Activated naive CD8-positive, alpha-beta T cell treated with anti-CD3 and anti-CD28 coated beads, Interleukin-2, amount 50 U/mL, for 24 hours (primary cell): ENCODE data around the gene CAPN15.
A peak's percentile ranks its signal among the peaks of the same experiment; 100 is the strongest.

Experiments
- ATAC-seq: fragments of 150-1000 bp; cut with Tn5 transposase; one replicate; pipeline ENCODE4 v1.10.0; 2021
- DNase-seq: peaks from one replicate; pipeline ENCODE4 v3.0.0; 2021
- H3K27ac Mint-ChIP-seq: one replicate; pipeline ENCODE4 v1.8.0; 2021; ENCODE audit warnings: mild to moderate bottlenecking, mixed read lengths
- H3K27me3 Mint-ChIP-seq: one replicate; pipeline ENCODE4 v1.8.0; 2021; ENCODE audit warnings: mixed read lengths
- H3K36me3 Mint-ChIP-seq: one replicate; pipeline ENCODE4 v1.8.0; 2021; ENCODE audit warnings: low read depth, mixed read lengths
- H3K4me1 Mint-ChIP-seq: one replicate; pipeline ENCODE4 v1.8.0; 2021; ENCODE audit warnings: mixed read lengths
- H3K4me3 Mint-ChIP-seq: one replicate; pipeline ENCODE4 v1.8.0; 2021; ENCODE audit warnings: mild to moderate bottlenecking, moderate library complexity, mixed read lengths
- H3K9me3 Mint-ChIP-seq: one replicate; pipeline ENCODE4 v1.8.0; 2021; ENCODE audit warnings: mixed read lengths

The CAPN15 gene

GRCh38 chr16:565419-566330, 38.2 kb downstream of the CAPN15 start:
- Mint-ChIP-seq H3K9me3 (no peaks in the 10 kb centered on the region), H3K4me3 (no peak overlapping the region), H3K27me3 (peaks cover 10% of the 10 kb centered on the region), H3K36me3 (no peaks in the 10 kb centered on the region), H3K27ac (no peak overlapping the region), H3K4me1 (peaks cover 18% of the 10 kb centered on the region)
- ATAC-seq, result no peak
- DNase-seq, result no peak

- DNase-seq (peak; percentile 59), ATAC-seq (peak; percentile 31)
- Mint-ChIP-seq H3K27me3 (peaks cover 6% of the 10 kb centered on the region), H3K9me3 (no peaks in the 10 kb centered on the region), H3K4me3 (peak within 1 kb of the TSS; percentile 4), H3K4me1 (peaks cover 28% of the 10 kb centered on the region), H3K36me3 (no peaks in the 10 kb centered on the region), H3K27ac (peak within 1 kb of the TSS; percentile 59)
Measured at GRCh38 chr16:566475-567372, 39.2 kb downstream of the CAPN15 start, which contains the start of gene NHLRC4. Gene NHLRC4, plus strand, starts transcription at chr16:567005. Its CDS starts 1,043 bp downstream, at chr16:568048.

GRCh38 chr16:567373-568256, 40.1 kb downstream of the CAPN15 start:
- peaks cover 1% of the 10 kb centered on the region for H3K27me3 Mint-ChIP-seq
- no peaks in the 10 kb centered on the region for H3K36me3 Mint-ChIP-seq
- DNase-seq (no peak), ATAC-seq (no peak)
- H3K9me3 Mint-ChIP-seq, result no peaks in the 10 kb centered on the region
- peak overlapping the region; percentile 59 for H3K27ac Mint-ChIP-seq
- H3K4me3 Mint-ChIP-seq, result no peak overlapping the region
- peaks cover 30% of the 10 kb centered on the region for H3K4me1 Mint-ChIP-seq

GRCh38 chr16:568401-569258, 41.1 kb downstream of the CAPN15 start:
- H3K4me1 Mint-ChIP-seq, result peaks cover 30% of the 10 kb centered on the region
- H3K36me3 Mint-ChIP-seq, result no peaks in the 10 kb centered on the region

GRCh38 chr16:569445-570254, 42.1 kb downstream of the CAPN15 start, which contains the start of gene PIGQ:
Gene PIGQ, plus strand, starts transcription at chr16:569968. Its CDS starts 4,107 bp downstream, at chr16:574075.
- H3K27me3 Mint-ChIP-seq, result no peaks in the 10 kb centered on the region
- ATAC-seq, result peak; percentile 84
- peaks cover 30% of the 10 kb centered on the region for H3K4me1 Mint-ChIP-seq

More at GRCh38 chr16:568401-569258, 41.1 kb downstream of the CAPN15 start:
- Mint-ChIP-seq H3K27ac (peak overlapping the region; percentile 87), H3K27me3 (no peaks in the 10 kb centered on the region), H3K9me3 (no peaks in the 10 kb centered on the region), H3K4me3 (peak overlapping the region; percentile 81)
- ATAC-seq (no peak), DNase-seq (no peak)

GRCh38 chr16:572865-573650, 45.5 kb downstream of the CAPN15 start:
- no peaks in the 10 kb centered on the region for H3K36me3 Mint-ChIP-seq
- H3K4me1 Mint-ChIP-seq, result peaks cover 19% of the 10 kb centered on the region
- H3K27me3 Mint-ChIP-seq, result no peaks in the 10 kb centered on the region
- no peak for DNase-seq
- no peak overlapping the region for H3K27ac Mint-ChIP-seq
- no peak for ATAC-seq
- H3K4me3 Mint-ChIP-seq, result no peak overlapping the region
- no peaks in the 10 kb centered on the region for H3K9me3 Mint-ChIP-seq

More at GRCh38 chr16:569445-570254, 42.1 kb downstream of the CAPN15 start, which contains the start of gene PIGQ:
- Mint-ChIP-seq H3K27ac (peak within 1 kb of the TSS; percentile 87), H3K36me3 (no peaks in the 10 kb centered on the region), H3K9me3 (no peaks in the 10 kb centered on the region), H3K4me3 (peak within 1 kb of the TSS; percentile 85)
- peak; percentile 74 for DNase-seq

- Mint-ChIP-seq H3K27ac (no peak overlapping the region), H3K4me1 (peaks cover 16% of the 10 kb centered on the region), H3K36me3 (no peaks in the 10 kb centered on the region), H3K27me3 (no peaks in the 10 kb centered on the region), H3K9me3 (no peaks in the 10 kb centered on the region), H3K4me3 (no peak overlapping the region)
- ATAC-seq, result no peak
- DNase-seq, result no peak
Measured at GRCh38 chr16:574021-574760, 46.7 kb downstream of the CAPN15 start.

- Mint-ChIP-seq H3K4me1 (peaks cover 14% of the 10 kb centered on the region), H3K36me3 (no peaks in the 10 kb centered on the region)
Measured at GRCh38 chr16:575354-576196, 48.1 kb downstream of the CAPN15 start.

GRCh38 chr16:576197-576822, 48.8 kb downstream of the CAPN15 start:
- no peaks in the 10 kb centered on the region for H3K27me3 Mint-ChIP-seq
- no peaks in the 10 kb centered on the region for H3K36me3 Mint-ChIP-seq
- H3K4me3 Mint-ChIP-seq, result no peak overlapping the region
- H3K27ac Mint-ChIP-seq, result no peak overlapping the region
- H3K9me3 Mint-ChIP-seq, result no peaks in the 10 kb centered on the region
- DNase-seq (no peak), ATAC-seq (no peak)
- peaks cover 8% of the 10 kb centered on the region for H3K4me1 Mint-ChIP-seq

More at GRCh38 chr16:575354-576196, 48.1 kb downstream of the CAPN15 start:
- no peaks in the 10 kb centered on the region for H3K9me3 Mint-ChIP-seq
- H3K27me3 Mint-ChIP-seq, result no peaks in the 10 kb centered on the region
- no peak overlapping the region for H3K27ac Mint-ChIP-seq
- DNase-seq (no peak), ATAC-seq (no peak)
- H3K4me3 Mint-ChIP-seq, result no peak overlapping the region

- ATAC-seq, result no peak
- Mint-ChIP-seq H3K36me3 (no peaks in the 10 kb centered on the region), H3K27ac (no peak overlapping the region), H3K4me3 (no peak overlapping the region), H3K27me3 (no peaks in the 10 kb centered on the region), H3K9me3 (no peaks in the 10 kb centered on the region), H3K4me1 (peaks cover 3% of the 10 kb centered on the region)
- no peak for DNase-seq
Measured at GRCh38 chr16:576823-577201, 49.3 kb downstream of the CAPN15 start.
